ENCODE measurements around the gene CR1L. TPM values are rescaled to one million over a fixed set of nuclear protein-coding genes. Genes with fewer than 3 reads are reported as not detected.
"Not testable (repeated sequence)": the region's sequence is repeated elsewhere in the genome, so short reads cannot be mapped to it uniquely, and the experiment has no call there.

Gene CR1L
- total RNA-seq, 1 donor from 2014 or later = not detected

GRCh38 chr1:207703712-207704111, 58.8 kb downstream of the CR1L start:
- Mint-ChIP-seq H3K27me3 (ENCODE audit: low read depth) (no peaks in the 10 kb centered on the region), H3K9me3 (no peaks in the 10 kb centered on the region), H3K4me1 (peaks cover 10% of the 10 kb centered on the region), H3K4me3 (no peak overlapping the region), H3K36me3 (no peaks in the 10 kb centered on the region), H3K27ac (no peak overlapping the region)
- no peak for DNase-seq (ENCODE audit: low spot score in 2 of 2, unreplicated experiment in 2 of 2)
- no peak for TF ChIP-seq CTCF (IDR thresholded peaks at IDR 0.05; ENCODE audit: unreplicated experiment)

- DNase-seq (ENCODE audit: low spot score in 2 of 2, unreplicated experiment in 2 of 2); H3K4me1 Mint-ChIP-seq: not testable (repeated sequence)
Observed at GRCh38 chr1:207708004-207708403, 63.1 kb downstream of the CR1L start.

GRCh38 chr1:207711285-207711684, 66.4 kb downstream of the CR1L start:
- no peak for DNase-seq (ENCODE audit: low spot score in 2 of 2, unreplicated experiment in 2 of 2)
- Mint-ChIP-seq H3K36me3 (no peaks in the 10 kb centered on the region), H3K27ac (no peak overlapping the region), H3K9me3 (peaks cover 15% of the 10 kb centered on the region), H3K4me1 (no peaks in the 10 kb centered on the region), H3K4me3 (no peak overlapping the region), H3K27me3 (ENCODE audit: low read depth) (no peaks in the 10 kb centered on the region)
- TF ChIP-seq CTCF (IDR thresholded peaks at IDR 0.05; ENCODE audit: unreplicated experiment) = no peak

More at GRCh38 chr1:207708004-207708403, 63.1 kb downstream of the CR1L start:
- not testable (repeated sequence) for H3K27me3 Mint-ChIP-seq (ENCODE audit: low read depth); H3K36me3 Mint-ChIP-seq; H3K9me3 Mint-ChIP-seq; H3K27ac Mint-ChIP-seq; H3K4me3 Mint-ChIP-seq

GRCh38 chr1:207712701-207713100, 67.8 kb downstream of the CR1L start:
- H3K27ac Mint-ChIP-seq; H3K27me3 Mint-ChIP-seq (ENCODE audit: low read depth); H3K36me3 Mint-ChIP-seq; H3K4me3 Mint-ChIP-seq; DNase-seq (ENCODE audit: low spot score in 2 of 2, unreplicated experiment in 2 of 2); H3K4me1 Mint-ChIP-seq: not testable (repeated sequence)
- H3K9me3 Mint-ChIP-seq = peaks cover 15% of the 10 kb centered on the region

GRCh38 chr1:207713529-207713928, 68.6 kb downstream of the CR1L start:
- DNase-seq (ENCODE audit: low spot score in 2 of 2, unreplicated experiment in 2 of 2) = no peak
- Mint-ChIP-seq H3K27ac (no peak overlapping the region), H3K4me3 (no peak overlapping the region), H3K27me3 (ENCODE audit: low read depth) (no peaks in the 10 kb centered on the region), H3K9me3 (peaks cover 15% of the 10 kb centered on the region), H3K4me1 (no peaks in the 10 kb centered on the region), H3K36me3 (no peaks in the 10 kb centered on the region)
- no peak for TF ChIP-seq CTCF (IDR thresholded peaks at IDR 0.05; ENCODE audit: unreplicated experiment)

GRCh38 chr1:207719234-207719633, 74.3 kb downstream of the CR1L start:
- Mint-ChIP-seq H3K36me3 (no peaks in the 10 kb centered on the region), H3K27me3 (ENCODE audit: low read depth) (no peaks in the 10 kb centered on the region), H3K9me3 (peaks cover 5% of the 10 kb centered on the region), H3K4me3 (no peak overlapping the region), H3K4me1 (no peaks in the 10 kb centered on the region), H3K27ac (no peak overlapping the region)
- no peak for TF ChIP-seq CTCF (IDR thresholded peaks at IDR 0.05; ENCODE audit: unreplicated experiment)
- no peak for DNase-seq (ENCODE audit: low spot score in 2 of 2, unreplicated experiment in 2 of 2)

- DNase-seq (ENCODE audit: low spot score in 2 of 2, unreplicated experiment in 2 of 2); H3K4me3 Mint-ChIP-seq; H3K36me3 Mint-ChIP-seq; H3K27me3 Mint-ChIP-seq (ENCODE audit: low read depth); H3K27ac Mint-ChIP-seq; H3K4me1 Mint-ChIP-seq: not testable (repeated sequence)
- H3K9me3 Mint-ChIP-seq = peaks cover 17% of the 10 kb centered on the region
Observed at GRCh38 chr1:207728200-207728858, 83.4 kb downstream of the CR1L start.

GRCh38 chr1:207737503-207738157, 92.7 kb downstream of the CR1L start:
- H3K4me1 Mint-ChIP-seq = peaks cover 15% of the 10 kb centered on the region

GRCh38 chr1:207738158-207738659, 93.3 kb downstream of the CR1L start:
- H3K36me3 Mint-ChIP-seq; DNase-seq (ENCODE audit: low spot score in 2 of 2, unreplicated experiment in 2 of 2); H3K27me3 Mint-ChIP-seq (ENCODE audit: low read depth); H3K4me3 Mint-ChIP-seq: not testable (repeated sequence)
- Mint-ChIP-seq H3K9me3 (peaks cover 14% of the 10 kb centered on the region), H3K4me1 (peaks cover 15% of the 10 kb centered on the region), H3K27ac (peak overlapping the region; percentile 64)

More at GRCh38 chr1:207737503-207738157, 92.7 kb downstream of the CR1L start:
- not testable (repeated sequence) for H3K4me3 Mint-ChIP-seq; DNase-seq (ENCODE audit: low spot score in 2 of 2, unreplicated experiment in 2 of 2); H3K36me3 Mint-ChIP-seq; H3K27me3 Mint-ChIP-seq (ENCODE audit: low read depth)
- Mint-ChIP-seq H3K9me3 (peaks cover 14% of the 10 kb centered on the region), H3K27ac (peak overlapping the region; percentile 64)

Data from mesothelial cell of epicardium (in vitro differentiated cells).